AG09319 (cell line): ENCODE results near the gene PTH.

ENCODE experiments used
- DNase-seq: peaks from one replicate; pipeline ENCODE4 v3.0.0-alpha.2; 2010; ENCODE audit warnings: low read depth; ENCODE audit errors: extremely low read depth
- CTCF ChIP-seq: IDR thresholded peaks from 2 replicates; pipeline ENCODE4 v1.5.1; 2011; ENCODE audit warnings: low read depth, mild to moderate bottlenecking, inconsistent platforms, low read length, moderate library complexity

Gene PTH

GRCh38 chr11:13449522-13449921 is 46.3 kb downstream of the PTH start:
- TF ChIP-seq CTCF: no peak
- no peak for DNase-seq

- TF ChIP-seq CTCF: no peak
- DNase-seq: no peak
These were observed 46.9 kb downstream of the PTH start for GRCh38 chr11:13448876-13449275.

GRCh38 chr11:13446444-13446843 is 49.4 kb downstream of the PTH start:
- no peak for TF ChIP-seq CTCF

GRCh38 chr11:13445588-13445987 is 50.2 kb downstream of the PTH start:
- no peak for TF ChIP-seq CTCF
- DNase-seq: no peak

More at GRCh38 chr11:13446444-13446843, 49.4 kb downstream of the PTH start:
- no peak for DNase-seq
